Islet precursor cell (in vitro differentiated cells): Measurements from ENCODE around the gene ARMCX5.

Source experiments
- DNase-seq: peaks from one replicate; pipeline ENCODE4 v3.0.0-alpha.2; 2018

Gene ARMCX5

GRCh38 chrX:102599084-102599950 lies at the start of gene ARMCX5:
Gene ARMCX5 (plus strand): TSS chrX:102599515. CDS start chrX:102602142, 2,627 bp downstream.
- peak; percentile 86 for DNase-seq

GRCh38 chrX:102558607-102559006 lies 40.7 kb upstream of the ARMCX5 start:
- DNase-seq, result no peak

GRCh38 chrX:102560423-102561068 lies 38.8 kb upstream of the ARMCX5 start:
- DNase-seq, result no peak

- DNase-seq, result no peak
Measured at GRCh38 chrX:102580891-102581290, 18.4 kb upstream of the ARMCX5 start.

- no peak for DNase-seq
Measured at GRCh38 chrX:102593367-102593766, 5.9 kb upstream of the ARMCX5 start.

- no peak for DNase-seq
Measured at GRCh38 chrX:102599951-102600579, 750 bp downstream of the ARMCX5 start.

- no peak for DNase-seq
Measured at GRCh38 chrX:102604327-102604726, 5.0 kb downstream of the ARMCX5 start.

- DNase-seq, result no peak
Measured at GRCh38 chrX:102606115-102606514, 6.8 kb downstream of the ARMCX5 start.

GRCh38 chrX:102610905-102611304 lies 11.6 kb downstream of the ARMCX5 start:
- DNase-seq, result no peak

GRCh38 chrX:102624105-102624504 lies 24.8 kb downstream of the ARMCX5 start:
- no peak for DNase-seq

GRCh38 chrX:102627640-102628039 lies 28.3 kb downstream of the ARMCX5 start:
- DNase-seq, result no peak

GRCh38 chrX:102637561-102637960 lies 38.2 kb downstream of the ARMCX5 start:
- no peak for DNase-seq

GRCh38 chrX:102650903-102651241 lies 51.6 kb downstream of the ARMCX5 start:
- peak; percentile 48 for DNase-seq

- DNase-seq, result peak; percentile 65
Measured at GRCh38 chrX:102651242-102652011, 52.1 kb downstream of the ARMCX5 start, which contains the start of gene GPRASP1. Gene GPRASP1 (plus strand): TSS chrX:102651483. CDS start chrX:102653914, 2,431 bp downstream.

- DNase-seq, result peak; percentile 59
Measured at GRCh38 chrX:102652031-102652688, 52.8 kb downstream of the ARMCX5 start.
